Measurements from ENCODE around the gene SGTA.
"Not testable (repeated sequence)": the region's sequence is repeated elsewhere in the genome, so short reads cannot be mapped to it uniquely, and the experiment has no call there.

The SGTA gene

DNA sequence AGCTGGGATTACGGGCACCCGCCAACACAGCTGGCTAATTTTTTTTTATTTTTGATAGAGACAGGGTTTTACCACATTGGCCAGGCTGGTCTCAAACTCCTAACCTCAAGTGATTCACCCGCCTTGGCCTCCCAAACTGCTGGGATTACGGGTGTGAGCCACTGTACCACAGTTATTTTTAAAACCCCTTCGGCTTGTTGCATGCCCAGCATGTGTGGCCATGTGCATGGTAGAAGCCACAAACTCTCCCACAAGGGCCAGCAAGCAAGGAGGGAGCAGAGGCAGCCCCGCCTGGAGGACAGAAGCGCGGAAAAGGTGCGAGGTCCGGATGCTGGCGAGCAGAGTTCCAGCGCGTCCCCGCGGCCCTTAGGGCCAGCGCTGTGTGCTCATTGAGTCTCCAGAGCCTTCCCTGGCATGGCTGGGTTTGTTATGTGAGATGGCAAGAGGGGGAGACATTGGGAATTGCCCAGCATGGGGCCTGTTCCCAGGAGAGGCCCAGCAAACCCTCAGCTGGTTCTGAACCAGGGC lies 15.1 kb upstream of the SGTA start:
- Histone ChIP-seq H3K9ac (ENCODE audit: low read depth, low read length) (no peak overlapping the region), H3K27me3 (ENCODE audit: control insufficient read depth, insufficient read depth, low read length) (no peaks in the 10 kb centered on the region), H3K36me3 (ENCODE audit: insufficient read depth, low read length) (peaks cover 49% of the 10 kb centered on the region), H3K4me1 (ENCODE audit: control insufficient read depth, insufficient read depth, low read length) (no peaks in the 10 kb centered on the region), H3K9me3 (replicated peaks; ENCODE audit: low read length) (no peaks in the 10 kb centered on the region), H3K4me3 (ENCODE audit: low read length) (no peak overlapping the region), H3K4me2 (ENCODE audit: low read length) (no peak overlapping the region)

DNA sequence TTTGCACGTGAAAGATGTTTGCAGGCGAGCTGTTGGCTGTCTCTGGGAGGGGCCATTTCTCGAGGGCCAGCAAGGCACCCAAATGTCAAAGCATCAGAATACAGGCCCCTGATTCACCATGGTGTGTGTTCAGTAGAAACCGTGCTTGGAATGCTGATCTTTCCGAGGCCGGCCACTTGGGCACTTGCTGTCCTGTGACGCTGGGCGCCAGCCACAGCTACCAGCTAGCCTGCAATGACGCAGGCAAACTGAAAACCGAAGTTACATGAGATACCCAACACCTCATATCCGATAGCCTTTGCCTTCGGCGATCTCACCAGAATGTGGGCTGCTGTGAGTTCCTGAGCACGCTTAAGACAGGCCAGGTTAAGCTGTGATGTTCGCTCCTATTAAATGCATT lies 14.2 kb upstream of the SGTA start:
- no peaks in the 10 kb centered on the region for H3K9me3 ChIP-seq (replicated peaks; ENCODE audit: low read length)
- no peak overlapping the region for H3K4me3 ChIP-seq (ENCODE audit: low read length)
- H3K36me3 ChIP-seq (ENCODE audit: insufficient read depth, low read length): peaks cover 48% of the 10 kb centered on the region
- no peak overlapping the region for H3K9ac ChIP-seq (ENCODE audit: low read depth, low read length)
- no peaks in the 10 kb centered on the region for H3K27me3 ChIP-seq (ENCODE audit: control insufficient read depth, insufficient read depth, low read length)
- H3K4me1 ChIP-seq (ENCODE audit: control insufficient read depth, insufficient read depth, low read length): no peaks in the 10 kb centered on the region
- H3K4me2 ChIP-seq (ENCODE audit: low read length): no peak overlapping the region

DNA sequence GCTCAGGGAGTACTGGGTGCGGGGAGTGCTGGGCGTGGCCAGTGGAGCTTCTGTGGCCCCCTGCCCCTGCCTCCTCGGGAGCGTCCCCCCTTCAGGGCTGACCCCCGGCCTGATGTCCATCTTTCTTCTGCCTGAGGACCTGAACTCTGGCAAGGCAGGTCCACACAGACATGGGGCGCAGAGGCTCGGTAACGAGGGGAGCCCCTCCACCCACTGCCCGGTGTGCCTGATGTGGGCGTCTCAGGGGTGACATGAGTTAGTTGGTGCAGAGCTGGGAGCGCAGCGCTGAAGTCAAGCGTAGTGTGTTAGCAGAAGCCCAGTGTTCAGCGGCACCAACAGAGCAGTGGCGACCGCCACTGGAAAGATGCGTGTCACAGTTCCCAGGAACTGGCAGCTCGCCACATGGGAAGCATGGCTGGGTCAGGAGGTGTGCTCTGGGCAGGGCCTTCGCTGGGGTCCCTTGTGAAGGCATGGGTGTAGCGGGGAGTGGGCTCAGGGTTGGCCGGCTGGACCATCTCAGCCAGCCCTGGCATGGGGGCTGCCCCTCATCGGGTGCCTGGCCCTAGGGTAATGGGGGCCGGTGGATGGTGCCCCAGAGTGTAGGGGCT lies 13.7 kb upstream of the SGTA start:
- Histone ChIP-seq H3K36me3 (ENCODE audit: insufficient read depth, low read length) (peaks cover 46% of the 10 kb centered on the region), H3K4me1 (ENCODE audit: control insufficient read depth, insufficient read depth, low read length) (no peaks in the 10 kb centered on the region), H3K9me3 (replicated peaks; ENCODE audit: low read length) (no peaks in the 10 kb centered on the region), H3K27me3 (ENCODE audit: control insufficient read depth, insufficient read depth, low read length) (no peaks in the 10 kb centered on the region), H3K9ac (ENCODE audit: low read depth, low read length) (no peak overlapping the region), H3K4me3 (ENCODE audit: low read length) (no peak overlapping the region), H3K4me2 (ENCODE audit: low read length) (no peak overlapping the region)

DNA sequence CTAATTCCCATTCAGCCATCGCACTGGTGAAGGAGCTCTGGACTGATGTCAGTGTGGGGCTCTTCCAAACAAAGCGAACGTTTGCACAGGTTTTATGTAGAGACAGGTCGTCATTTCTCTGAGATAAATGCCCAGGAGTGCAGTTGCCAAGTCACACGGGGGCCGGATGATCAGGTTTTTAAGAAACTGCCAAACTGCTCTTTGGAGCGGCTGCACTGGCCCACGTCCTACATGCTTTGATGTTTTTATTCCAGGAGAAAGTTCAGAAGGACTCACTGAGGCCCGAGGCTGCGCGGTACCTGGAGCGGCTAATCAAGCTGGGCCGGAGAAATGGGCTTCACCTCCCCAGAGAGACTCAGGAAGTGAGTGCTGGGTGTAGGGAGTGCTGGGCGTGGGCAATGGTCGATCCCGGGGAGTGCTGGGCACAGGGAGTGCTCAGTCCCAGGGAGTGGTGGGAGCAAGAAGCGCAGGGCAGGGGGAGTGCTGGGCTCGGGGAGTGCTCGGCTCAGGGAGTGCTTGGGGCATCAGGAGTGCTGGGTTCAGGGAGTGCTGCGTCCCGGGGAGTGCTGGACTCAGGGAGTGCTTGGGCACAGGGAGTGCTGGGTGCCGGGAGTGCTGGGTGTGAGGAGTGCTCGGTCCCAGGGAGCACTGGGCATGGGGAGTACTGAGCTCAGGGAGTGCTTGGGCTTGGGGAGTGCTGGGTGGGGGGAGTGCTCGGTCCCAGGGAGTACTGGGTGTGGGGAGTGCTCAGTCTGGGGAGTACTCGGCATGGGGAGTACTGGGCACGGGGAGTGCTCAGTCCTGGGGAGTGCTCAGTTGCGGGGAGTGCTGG lies 13.0 kb upstream of the SGTA start:
- no peak overlapping the region for H3K4me3 ChIP-seq (ENCODE audit: low read length)
- no peaks in the 10 kb centered on the region for H3K27me3 ChIP-seq (ENCODE audit: control insufficient read depth, insufficient read depth, low read length)
- H3K9me3 ChIP-seq (replicated peaks; ENCODE audit: low read length): no peaks in the 10 kb centered on the region
- H3K36me3 ChIP-seq (ENCODE audit: insufficient read depth, low read length): peaks cover 45% of the 10 kb centered on the region
- H3K4me2 ChIP-seq (ENCODE audit: low read length): no peak overlapping the region
- no peak overlapping the region for H3K9ac ChIP-seq (ENCODE audit: low read depth, low read length)
- H3K4me1 ChIP-seq (ENCODE audit: control insufficient read depth, insufficient read depth, low read length): no peaks in the 10 kb centered on the region

DNA sequence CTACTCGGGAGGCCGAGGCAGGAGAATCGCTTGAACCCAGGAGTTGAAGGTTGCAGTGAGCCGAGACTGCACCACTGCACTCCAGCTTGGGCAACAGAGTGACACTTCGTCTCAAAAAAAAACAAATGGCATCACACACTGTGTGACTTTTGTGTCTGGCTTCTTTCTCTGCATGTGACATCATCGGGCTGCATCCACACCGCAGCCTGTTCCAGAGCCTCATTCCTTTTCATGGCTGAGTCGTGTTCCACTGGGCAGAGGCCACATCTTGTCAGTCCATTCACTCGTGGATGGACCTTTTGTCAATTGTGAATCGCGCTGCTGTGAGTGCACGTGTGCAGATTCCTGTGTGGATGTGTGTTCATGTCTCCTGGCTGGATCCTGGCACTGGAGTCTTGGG lies 10.5 kb upstream of the SGTA start:
- H3K27me3 ChIP-seq (ENCODE audit: control insufficient read depth, insufficient read depth, low read length): no peaks in the 10 kb centered on the region
- no peaks in the 10 kb centered on the region for H3K4me1 ChIP-seq (ENCODE audit: control insufficient read depth, insufficient read depth, low read length)
- no peak overlapping the region for H3K9ac ChIP-seq (ENCODE audit: low read depth, low read length)
- no peaks in the 10 kb centered on the region for H3K9me3 ChIP-seq (replicated peaks; ENCODE audit: low read length)
- no peak overlapping the region for H3K4me2 ChIP-seq (ENCODE audit: low read length)
- peaks cover 39% of the 10 kb centered on the region for H3K36me3 ChIP-seq (ENCODE audit: insufficient read depth, low read length)
- H3K4me3 ChIP-seq (ENCODE audit: low read length): no peak overlapping the region

DNA sequence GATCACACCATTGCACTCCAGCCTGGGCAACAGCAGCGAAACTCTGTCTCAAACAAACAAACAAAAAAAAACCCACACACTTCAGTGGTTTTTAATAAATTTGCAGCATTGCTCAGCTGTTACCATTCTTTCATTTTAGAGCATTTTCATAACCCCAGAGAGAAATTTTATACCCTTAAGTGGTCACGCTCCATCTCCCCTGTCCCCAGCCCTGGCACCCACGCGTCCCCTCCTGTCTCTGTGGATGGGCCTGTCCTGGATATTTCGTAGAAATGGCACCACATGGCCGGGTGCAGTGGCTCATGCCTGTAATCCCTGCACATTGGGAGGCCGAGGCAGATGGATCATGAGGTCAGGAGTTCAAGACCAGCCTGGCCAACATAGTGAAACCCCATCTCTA lies 10.1 kb upstream of the SGTA start:
- no peak overlapping the region for H3K9ac ChIP-seq (ENCODE audit: low read depth, low read length)
- H3K4me1 ChIP-seq (ENCODE audit: control insufficient read depth, insufficient read depth, low read length): no peaks in the 10 kb centered on the region
- no peaks in the 10 kb centered on the region for H3K27me3 ChIP-seq (ENCODE audit: control insufficient read depth, insufficient read depth, low read length)
- peaks cover 38% of the 10 kb centered on the region for H3K36me3 ChIP-seq (ENCODE audit: insufficient read depth, low read length)
- no peak overlapping the region for H3K4me3 ChIP-seq (ENCODE audit: low read length)
- no peaks in the 10 kb centered on the region for H3K9me3 ChIP-seq (replicated peaks; ENCODE audit: low read length)
- no peak overlapping the region for H3K4me2 ChIP-seq (ENCODE audit: low read length)

DNA sequence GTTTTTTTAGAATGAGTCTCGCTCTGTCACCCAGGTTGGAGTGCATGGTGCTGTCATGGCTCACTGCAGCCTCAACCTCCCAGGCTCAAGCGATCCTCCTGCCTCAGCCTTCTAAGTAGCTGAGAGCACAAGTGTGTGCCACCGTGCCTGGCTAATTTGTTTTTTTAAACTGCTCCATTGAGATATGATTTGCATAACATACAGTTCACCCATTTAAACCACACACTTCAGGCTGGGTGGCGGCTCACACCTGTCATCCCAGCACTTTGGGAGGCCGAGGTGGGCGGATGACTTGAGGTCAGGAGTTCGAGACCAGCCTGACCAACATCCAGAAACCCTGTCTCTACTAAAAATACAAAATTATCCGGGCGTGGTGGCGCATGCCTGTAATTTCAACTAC lies 9.6 kb upstream of the SGTA start:
- H3K27me3 ChIP-seq (ENCODE audit: control insufficient read depth, insufficient read depth, low read length); H3K9me3 ChIP-seq (replicated peaks; ENCODE audit: low read length); H3K4me3 ChIP-seq (ENCODE audit: low read length); H3K4me2 ChIP-seq (ENCODE audit: low read length); H3K4me1 ChIP-seq (ENCODE audit: control insufficient read depth, insufficient read depth, low read length); H3K9ac ChIP-seq (ENCODE audit: low read depth, low read length): not testable (repeated sequence)
- H3K36me3 ChIP-seq (ENCODE audit: insufficient read depth, low read length): peaks cover 38% of the 10 kb centered on the region

DNA sequence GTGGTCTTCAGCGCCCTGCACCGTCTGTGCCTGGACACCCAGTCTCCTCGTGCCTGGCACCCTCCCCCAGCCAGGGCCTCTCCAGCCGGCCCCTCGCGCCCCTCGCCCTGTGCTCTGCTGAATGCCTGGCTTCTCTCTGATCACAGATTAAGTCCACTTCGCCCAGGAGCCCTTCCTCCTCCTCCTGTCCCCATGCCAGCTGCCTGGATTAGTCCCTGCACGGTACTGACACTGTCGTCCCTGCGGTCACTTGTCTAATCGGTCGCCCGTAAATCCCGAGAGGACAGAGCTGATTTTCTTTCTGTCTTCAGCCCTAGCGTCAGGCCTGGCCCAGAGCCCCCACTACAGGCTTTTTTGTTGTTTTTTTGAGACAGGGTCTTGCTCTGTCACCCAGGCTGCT lies 8.8 kb upstream of the SGTA start:
- Histone ChIP-seq H3K4me3 (ENCODE audit: low read length) (no peak overlapping the region), H3K9me3 (replicated peaks; ENCODE audit: low read length) (no peaks in the 10 kb centered on the region), H3K36me3 (ENCODE audit: insufficient read depth, low read length) (peaks cover 38% of the 10 kb centered on the region), H3K27me3 (ENCODE audit: control insufficient read depth, insufficient read depth, low read length) (no peaks in the 10 kb centered on the region), H3K9ac (ENCODE audit: low read depth, low read length) (no peak overlapping the region), H3K4me1 (ENCODE audit: control insufficient read depth, insufficient read depth, low read length) (no peaks in the 10 kb centered on the region), H3K4me2 (ENCODE audit: low read length) (no peak overlapping the region)

DNA sequence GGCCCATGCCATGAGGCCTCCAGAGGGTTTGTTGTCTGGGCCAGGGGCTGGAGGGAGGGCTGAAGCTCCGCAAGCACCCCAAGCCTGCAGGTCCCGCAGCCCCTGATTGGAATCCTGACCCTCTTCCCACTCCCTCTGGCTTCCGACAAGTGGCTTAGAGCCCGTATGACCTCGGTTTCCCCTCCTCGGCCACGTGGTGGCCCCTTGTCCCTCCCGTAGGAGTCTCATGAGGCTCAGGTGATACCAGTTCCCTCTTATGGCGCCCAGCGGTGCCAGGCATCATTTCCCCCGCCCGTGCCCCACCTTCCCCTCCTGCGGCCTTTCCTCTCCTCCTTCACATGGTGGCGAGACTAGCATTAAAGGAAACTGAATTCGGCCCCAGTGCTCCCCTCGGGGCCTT lies 8.4 kb upstream of the SGTA start:
- H3K36me3 ChIP-seq (ENCODE audit: insufficient read depth, low read length): peaks cover 34% of the 10 kb centered on the region
- no peak overlapping the region for H3K9ac ChIP-seq (ENCODE audit: low read depth, low read length)
- H3K4me3 ChIP-seq (ENCODE audit: low read length): no peak overlapping the region
- no peaks in the 10 kb centered on the region for H3K9me3 ChIP-seq (replicated peaks; ENCODE audit: low read length)
- H3K27me3 ChIP-seq (ENCODE audit: control insufficient read depth, insufficient read depth, low read length): no peaks in the 10 kb centered on the region
- peaks cover 1% of the 10 kb centered on the region for H3K4me1 ChIP-seq (ENCODE audit: control insufficient read depth, insufficient read depth, low read length)
- H3K4me2 ChIP-seq (ENCODE audit: low read length): no peak overlapping the region

DNA sequence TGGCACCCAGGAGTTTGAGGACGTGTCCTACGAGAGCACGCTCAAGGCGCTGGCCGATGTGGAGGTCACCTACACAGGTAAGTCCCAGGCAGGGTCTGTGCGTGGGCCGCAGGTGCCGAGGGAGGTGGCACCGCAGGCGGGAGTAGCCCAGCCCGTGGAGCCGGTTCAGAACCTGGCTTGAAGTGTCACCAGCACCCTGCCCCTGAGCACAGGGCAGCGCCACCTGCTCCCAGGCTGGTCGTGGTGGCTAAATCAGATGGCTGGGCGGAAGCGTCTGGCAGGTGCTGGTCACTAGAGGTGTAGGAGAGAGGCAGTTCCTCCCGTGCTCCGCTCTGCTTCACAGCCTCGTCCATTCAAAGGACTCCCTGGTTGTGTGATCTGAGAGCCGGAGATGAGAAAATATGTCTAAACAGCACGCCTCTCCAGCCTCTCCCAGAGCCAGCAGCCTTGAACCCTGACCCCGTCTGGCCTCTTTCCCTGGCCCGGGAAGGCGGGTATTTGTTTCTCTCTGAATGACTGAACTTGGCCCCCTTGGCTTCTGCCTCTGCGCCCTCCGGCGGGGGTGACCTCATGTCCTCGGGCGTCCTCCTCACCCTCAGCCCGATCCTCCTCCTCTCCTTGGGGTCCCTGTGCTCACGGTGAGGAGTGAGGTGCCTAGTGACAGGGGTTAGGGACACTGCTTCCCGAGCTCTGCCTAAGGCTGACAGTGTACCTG lies 7.6 kb upstream of the SGTA start:
- H3K9ac ChIP-seq (ENCODE audit: low read depth, low read length): no peak overlapping the region
- H3K9me3 ChIP-seq (replicated peaks; ENCODE audit: low read length): no peaks in the 10 kb centered on the region
- no peaks in the 10 kb centered on the region for H3K27me3 ChIP-seq (ENCODE audit: control insufficient read depth, insufficient read depth, low read length)

DNA sequence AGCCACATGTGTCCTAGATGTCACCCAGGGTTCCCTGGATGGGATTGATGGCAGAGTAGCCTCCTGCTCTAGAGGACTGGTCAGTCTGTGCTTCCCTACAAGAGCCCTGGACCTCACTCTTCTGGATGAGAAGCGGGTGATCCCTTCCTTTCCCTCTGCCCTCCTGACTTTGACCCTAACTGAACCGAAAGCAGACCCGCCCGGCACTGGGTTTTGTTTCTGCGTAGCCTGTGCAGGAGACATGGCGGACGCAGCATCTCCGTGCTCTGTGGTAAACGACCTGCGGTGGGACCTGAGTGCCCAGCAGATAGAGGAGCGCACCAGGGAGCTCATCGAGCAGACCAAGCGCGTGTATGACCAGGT lies 7.1 kb upstream of the SGTA start:
- Histone ChIP-seq H3K4me2 (ENCODE audit: low read length) (no peak overlapping the region), H3K4me3 (ENCODE audit: low read length) (no peak overlapping the region), H3K9ac (ENCODE audit: low read depth, low read length) (no peak overlapping the region), H3K36me3 (ENCODE audit: insufficient read depth, low read length) (peaks cover 27% of the 10 kb centered on the region), H3K9me3 (replicated peaks; ENCODE audit: low read length) (no peaks in the 10 kb centered on the region), H3K27me3 (ENCODE audit: control insufficient read depth, insufficient read depth, low read length) (no peaks in the 10 kb centered on the region), H3K4me1 (ENCODE audit: control insufficient read depth, insufficient read depth, low read length) (peaks cover 7% of the 10 kb centered on the region)

More for the DNA sequence above, 7.6 kb upstream of the SGTA start:
- H3K4me1 ChIP-seq (ENCODE audit: control insufficient read depth, insufficient read depth, low read length): peaks cover 7% of the 10 kb centered on the region
- peaks cover 32% of the 10 kb centered on the region for H3K36me3 ChIP-seq (ENCODE audit: insufficient read depth, low read length)
- H3K4me3 ChIP-seq (ENCODE audit: low read length): no peak overlapping the region
- no peak overlapping the region for H3K4me2 ChIP-seq (ENCODE audit: low read length)
